Activated CD8-positive, alpha-beta memory T cell treated with anti-CD3 and anti-CD28 coated beads, Interleukin-2, amount 50 U/mL, for 48 hours (primary cell): ENCODE measurements around the gene TTC39A.
A peak's percentile ranks its signal among the peaks of the same experiment; 100 is the strongest.

ENCODE experiments used
- DNase-seq: peaks from one replicate; pipeline ENCODE4 v3.0.0-alpha.2; 2020

Gene TTC39A

GRCh38 chr1:51330331-51331201 is at the start of gene TTC39A:
Gene TTC39A (minus strand): TSS chr1:51330562. CDS start chr1:51330477, 85 bp downstream.
- no peak for DNase-seq

- no peak for DNase-seq
These were observed 48.5 kb upstream of the TTC39A start for GRCh38 chr1:51378871-51379270.

GRCh38 chr1:51373898-51374297 is 43.5 kb upstream of the TTC39A start:
- DNase-seq: no peak

GRCh38 chr1:51372561-51372960 is 42.2 kb upstream of the TTC39A start:
- no peak for DNase-seq

- DNase-seq: no peak
These were observed 38.8 kb upstream of the TTC39A start for GRCh38 chr1:51369171-51369570.

GRCh38 chr1:51365774-51366173 is 35.4 kb upstream of the TTC39A start:
- DNase-seq: no peak

GRCh38 chr1:51359879-51360278 is 29.5 kb upstream of the TTC39A start:
- DNase-seq: no peak

- DNase-seq: no peak
These were observed 25.0 kb upstream of the TTC39A start for GRCh38 chr1:51355382-51355781.

GRCh38 chr1:51354416-51354815 is 24.1 kb upstream of the TTC39A start:
- DNase-seq: no peak

GRCh38 chr1:51351907-51352306 is 21.5 kb upstream of the TTC39A start:
- no peak for DNase-seq

- DNase-seq: no peak
These were observed 19.5 kb upstream of the TTC39A start for GRCh38 chr1:51349862-51350261.

- no peak for DNase-seq
These were observed 17.8 kb upstream of the TTC39A start for GRCh38 chr1:51348147-51348527.

- no peak for DNase-seq
These were observed 17.2 kb upstream of the TTC39A start for GRCh38 chr1:51347398-51348146.

GRCh38 chr1:51346086-51346942 is 16.0 kb upstream of the TTC39A start:
- DNase-seq: peak; percentile 36

GRCh38 chr1:51345300-51345687 is 14.9 kb upstream of the TTC39A start:
- peak; percentile 44 for DNase-seq

GRCh38 chr1:51344602-51345299 is 14.4 kb upstream of the TTC39A start:
- peak; percentile 53 for DNase-seq

GRCh38 chr1:51344276-51344601 is 13.9 kb upstream of the TTC39A start:
- DNase-seq: peak; percentile 46

- DNase-seq: peak; percentile 41
These were observed 13.3 kb upstream of the TTC39A start for GRCh38 chr1:51343624-51344023.

GRCh38 chr1:51342591-51343206 is 12.3 kb upstream of the TTC39A start:
- DNase-seq: peak; percentile 35

- peak; percentile 40 for DNase-seq
These were observed 11.6 kb upstream of the TTC39A start for GRCh38 chr1:51341876-51342496.

- no peak for DNase-seq
These were observed 10.0 kb upstream of the TTC39A start for GRCh38 chr1:51340380-51340779.

GRCh38 chr1:51336711-51337110 is 6.3 kb upstream of the TTC39A start:
- DNase-seq: peak; percentile 30
